GM19351 (cell line): Measurements from ENCODE around the gene HAND1.

Experiments used
- ATAC-seq: cut with Tn5 transposase; IDR thresholded peaks from one replicate; pipeline ENCODE4 v1.9.1; 2021; ENCODE audit warnings: mild to moderate bottlenecking, moderate library complexity; ENCODE audit not compliant: unreplicated experiment

Gene HAND1

DNA sequence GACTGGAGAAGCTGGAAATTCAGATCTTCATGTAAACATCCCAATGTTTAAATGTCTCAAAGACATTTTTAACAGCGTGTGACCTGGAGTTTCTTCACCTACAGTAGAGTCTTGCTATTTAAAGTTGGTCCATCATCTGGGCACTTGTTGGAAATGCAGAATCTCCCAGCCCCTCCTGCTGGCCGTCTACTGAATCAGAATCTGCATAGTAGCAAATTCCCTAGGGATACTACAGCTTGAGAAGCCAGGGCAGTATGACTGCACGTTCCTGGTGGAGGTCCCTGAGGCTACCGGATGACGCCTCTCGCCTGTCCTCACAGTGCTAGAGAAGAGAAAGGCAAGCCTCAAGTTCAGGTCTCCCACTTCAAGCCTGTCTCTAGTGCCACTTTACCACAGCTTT is 16.5 kb downstream of the HAND1 start:
- ATAC-seq: no peak

DNA sequence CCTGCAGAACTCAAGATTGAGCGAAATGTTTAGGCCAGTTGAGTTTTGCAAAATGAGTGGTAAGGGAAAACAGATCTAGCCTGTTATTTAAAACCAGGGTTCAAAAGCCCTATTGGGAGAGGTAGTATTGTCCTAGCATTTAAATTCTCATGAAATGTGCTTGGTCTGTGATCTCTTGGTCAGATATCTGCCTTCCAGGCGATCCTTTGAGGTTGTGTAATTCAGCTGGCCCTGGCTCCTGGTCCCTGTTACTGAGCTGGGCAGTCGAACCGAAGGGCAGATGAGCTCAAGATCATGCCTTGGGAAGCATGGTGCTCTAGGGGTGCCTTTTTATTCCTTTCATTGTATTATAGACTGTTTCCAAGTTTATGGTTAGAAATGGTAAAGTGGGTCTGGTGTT is 17.9 kb downstream of the HAND1 start:
- no peak for ATAC-seq

DNA sequence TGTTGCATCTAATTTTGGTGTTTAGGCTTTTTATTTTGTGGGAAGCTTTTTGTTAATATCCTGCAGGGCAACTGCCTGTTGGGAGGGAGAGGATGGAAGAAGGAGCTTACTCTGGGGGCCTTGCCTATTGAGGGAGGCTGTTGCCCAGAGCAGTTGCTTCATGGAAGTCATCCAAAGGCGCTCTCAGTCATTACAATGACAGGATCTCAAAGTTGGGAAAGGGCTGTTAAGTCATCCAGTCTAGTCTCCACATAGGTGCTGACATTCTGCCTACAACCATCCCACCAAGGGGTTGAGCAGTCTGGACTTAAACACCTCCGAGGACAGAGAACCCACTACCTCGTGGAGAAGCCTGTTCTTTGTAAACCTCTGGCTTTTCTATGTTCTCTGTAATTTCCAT is 19.0 kb downstream of the HAND1 start:
- no peak for ATAC-seq

DNA sequence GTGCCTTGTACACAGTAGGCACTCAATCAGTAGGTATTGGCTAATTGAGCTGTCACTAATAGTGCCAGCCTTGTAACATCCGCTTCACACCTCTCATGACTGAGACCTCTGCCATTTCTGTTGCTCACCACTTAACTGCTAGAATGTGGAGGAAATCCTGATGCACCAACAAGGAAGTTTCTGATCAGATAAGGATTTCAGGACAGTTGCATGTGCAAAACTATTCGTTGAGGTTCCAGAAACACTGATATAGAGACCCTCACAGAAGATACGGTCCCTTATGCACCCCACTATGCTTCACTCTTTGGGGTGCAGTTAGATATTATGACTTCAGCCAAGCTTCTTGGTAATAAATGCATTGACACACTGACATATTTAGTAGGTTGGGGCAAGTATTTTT is 21.5 kb downstream of the HAND1 start:
- no peak for ATAC-seq

DNA sequence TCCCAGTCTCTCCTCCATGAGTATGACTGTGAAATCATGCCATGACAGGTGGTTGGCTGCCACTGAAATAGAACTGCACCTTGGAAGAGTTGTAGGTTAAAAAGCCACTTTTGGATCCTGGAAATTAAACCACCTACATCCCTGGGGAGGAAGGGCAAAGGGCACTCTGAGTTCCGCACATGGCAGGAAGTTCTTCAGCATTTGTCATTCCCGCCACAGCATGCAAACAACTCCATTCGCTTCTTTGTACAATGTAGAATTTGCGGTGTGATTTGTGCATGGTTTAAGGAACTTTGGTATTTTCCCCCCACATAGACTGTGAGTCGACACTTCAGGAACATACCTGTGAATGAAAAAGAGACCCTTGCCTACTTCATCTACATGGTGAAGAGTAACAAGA is 22.4 kb downstream of the HAND1 start:
- no peak for ATAC-seq

DNA sequence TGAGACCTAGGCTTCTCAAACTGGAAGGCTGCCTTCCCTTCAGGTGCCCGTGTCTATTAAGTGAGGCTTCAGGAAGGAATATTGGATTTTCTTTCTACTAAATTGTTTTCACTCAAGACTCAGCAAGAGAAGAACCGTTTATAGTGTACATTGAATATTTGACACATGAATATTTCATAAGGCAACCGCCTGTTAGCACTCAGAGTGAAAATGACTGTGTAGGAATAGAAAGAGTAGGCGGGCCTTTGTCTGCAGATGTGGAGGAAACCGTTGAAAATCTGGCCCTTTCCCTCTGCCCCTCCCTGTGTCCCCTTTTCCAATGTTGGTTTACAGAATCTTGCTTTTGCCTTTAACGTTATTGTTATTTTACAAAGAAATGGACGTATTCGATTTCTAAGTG is 26.1 kb downstream of the HAND1 start:
- ATAC-seq: no peak

DNA sequence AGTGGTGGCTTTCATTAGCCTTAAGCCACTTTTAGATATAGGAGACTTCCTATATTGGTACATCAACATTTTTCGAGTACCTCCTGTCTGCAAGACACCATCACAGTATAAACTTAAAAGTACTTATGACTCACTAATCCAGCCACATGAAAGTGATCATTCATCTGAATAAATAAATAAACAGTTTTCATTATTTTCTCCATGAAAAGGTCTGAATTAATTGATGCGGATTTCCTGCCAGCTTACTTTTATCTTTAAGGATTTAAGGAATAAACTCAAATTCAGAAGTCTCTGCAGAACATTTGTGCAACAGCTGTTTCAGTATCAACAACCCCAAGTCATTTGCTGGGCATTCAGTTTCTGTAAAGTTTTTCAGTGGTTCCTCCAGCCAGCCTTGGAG is 28.2 kb downstream of the HAND1 start:
- no peak for ATAC-seq

DNA sequence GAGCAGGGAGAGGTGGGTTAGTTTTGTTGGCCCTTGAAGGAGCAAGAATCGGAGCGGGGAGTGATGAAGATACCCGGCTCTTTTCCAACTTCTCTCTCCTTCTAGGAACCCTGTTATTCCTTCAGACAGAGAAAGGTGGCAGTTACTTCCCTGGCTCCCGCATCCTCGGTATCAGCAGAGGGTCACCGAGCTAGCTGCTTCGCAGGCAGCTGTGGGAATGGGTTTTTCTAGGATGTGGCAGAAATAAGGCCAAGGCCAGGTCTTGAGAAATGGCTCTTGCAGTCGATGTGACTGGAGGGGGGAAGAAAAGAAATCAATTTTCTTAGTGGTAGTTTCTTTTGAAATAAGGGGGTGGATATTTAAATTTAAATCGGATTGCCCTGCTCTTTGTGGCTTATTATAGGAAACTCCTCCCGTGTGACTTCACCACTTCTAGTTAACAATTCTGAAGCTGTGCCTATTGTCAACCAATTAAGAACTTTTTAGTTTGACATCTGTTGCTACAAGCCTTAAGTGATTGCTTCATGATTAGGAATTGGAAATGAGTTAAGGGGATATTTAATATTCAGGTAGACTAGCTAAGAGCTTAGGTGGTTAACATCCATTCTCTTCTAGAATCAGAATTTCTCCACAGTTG is 30.8 kb downstream of the HAND1 start:
- no peak for ATAC-seq

DNA sequence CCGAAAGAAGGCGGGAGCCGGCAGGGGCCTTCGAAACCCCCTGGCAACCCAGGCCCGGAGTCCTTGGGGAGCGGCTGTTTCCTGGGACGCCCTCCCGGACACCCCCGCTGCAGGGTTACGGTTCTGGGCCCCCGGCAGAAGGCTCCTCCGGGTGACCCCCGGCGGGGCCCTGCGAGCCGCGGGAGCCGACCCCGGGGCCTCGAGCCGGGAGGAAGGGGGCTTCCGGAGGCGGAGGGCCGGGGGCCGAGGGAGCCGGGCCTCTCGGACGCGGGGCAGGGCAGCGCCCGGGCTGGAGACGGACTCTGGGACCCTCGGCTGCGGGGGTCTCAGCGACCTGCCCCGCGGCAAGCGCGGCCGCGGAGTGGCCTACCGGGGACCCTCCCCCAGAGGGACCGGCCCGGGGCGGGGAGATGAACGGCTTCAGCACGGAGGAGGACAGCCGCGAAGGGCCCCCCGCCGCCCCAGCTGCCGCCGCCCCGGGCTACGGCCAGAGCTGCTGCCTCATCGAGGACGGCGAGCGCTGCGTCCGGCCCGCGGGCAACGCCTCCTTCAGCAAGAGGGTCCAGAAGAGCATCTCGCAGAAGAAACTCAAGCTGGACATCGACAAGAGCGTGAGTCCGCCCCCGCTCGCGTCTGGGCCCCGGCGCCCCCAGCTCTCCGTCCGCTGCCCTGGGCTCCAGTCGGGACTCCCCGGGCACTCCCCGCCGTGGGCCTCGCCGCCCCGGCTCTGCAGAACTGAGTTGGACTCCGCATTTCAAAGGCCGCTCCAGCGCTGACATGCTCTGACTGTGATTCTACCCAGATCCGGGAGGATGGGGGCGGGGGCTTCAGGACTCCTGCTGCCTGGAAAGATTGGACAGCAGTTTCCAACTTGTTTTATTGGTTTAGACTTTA is 31.6 kb downstream of the HAND1 start:
- peak; percentile 22 for ATAC-seq

DNA sequence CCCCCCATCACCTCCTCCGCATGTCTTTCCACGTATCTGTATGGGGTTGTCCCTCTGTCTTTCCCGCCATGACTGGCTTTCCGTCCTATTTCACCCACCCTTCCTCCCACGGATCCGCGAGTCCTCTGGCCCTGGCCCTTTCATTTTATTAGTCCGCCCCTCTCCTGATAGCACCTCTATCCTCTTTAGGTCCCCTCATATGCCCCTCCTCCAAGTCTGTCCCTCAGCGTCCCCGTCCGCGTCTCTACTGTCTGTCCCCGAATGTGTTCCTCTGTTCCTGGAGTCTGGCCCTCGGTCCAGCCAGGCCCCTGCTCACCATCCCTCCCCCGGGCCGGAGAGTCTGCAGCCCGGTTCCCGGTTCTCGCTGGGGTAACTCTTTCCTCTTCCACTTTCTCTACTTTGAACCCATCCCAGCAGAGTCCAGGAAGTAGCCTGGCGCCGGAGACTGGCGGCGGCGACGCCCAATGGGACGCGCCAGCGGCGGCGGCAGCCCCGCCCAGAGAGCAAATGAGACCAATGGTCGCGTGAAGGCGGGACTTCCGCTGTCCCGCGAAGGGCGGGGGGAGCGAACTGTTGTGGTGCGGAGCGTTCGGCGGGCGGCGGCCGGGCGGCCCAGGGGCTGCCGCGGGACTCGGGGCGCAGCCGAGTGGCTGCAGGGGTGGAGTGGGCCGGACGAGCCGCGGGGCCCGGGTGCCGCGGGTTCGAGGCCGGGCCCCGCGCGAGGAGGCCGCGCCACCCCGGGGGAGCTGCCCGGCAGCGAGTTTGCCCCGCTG is 32.4 kb downstream of the HAND1 start, which contains the start of gene SAP30L:
Gene SAP30L (plus strand): TSS at position 576 of the 773 bp plus-strand sequence. CDS start 608 bp downstream, outside the sequence.
- peak; percentile 85 for ATAC-seq

DNA sequence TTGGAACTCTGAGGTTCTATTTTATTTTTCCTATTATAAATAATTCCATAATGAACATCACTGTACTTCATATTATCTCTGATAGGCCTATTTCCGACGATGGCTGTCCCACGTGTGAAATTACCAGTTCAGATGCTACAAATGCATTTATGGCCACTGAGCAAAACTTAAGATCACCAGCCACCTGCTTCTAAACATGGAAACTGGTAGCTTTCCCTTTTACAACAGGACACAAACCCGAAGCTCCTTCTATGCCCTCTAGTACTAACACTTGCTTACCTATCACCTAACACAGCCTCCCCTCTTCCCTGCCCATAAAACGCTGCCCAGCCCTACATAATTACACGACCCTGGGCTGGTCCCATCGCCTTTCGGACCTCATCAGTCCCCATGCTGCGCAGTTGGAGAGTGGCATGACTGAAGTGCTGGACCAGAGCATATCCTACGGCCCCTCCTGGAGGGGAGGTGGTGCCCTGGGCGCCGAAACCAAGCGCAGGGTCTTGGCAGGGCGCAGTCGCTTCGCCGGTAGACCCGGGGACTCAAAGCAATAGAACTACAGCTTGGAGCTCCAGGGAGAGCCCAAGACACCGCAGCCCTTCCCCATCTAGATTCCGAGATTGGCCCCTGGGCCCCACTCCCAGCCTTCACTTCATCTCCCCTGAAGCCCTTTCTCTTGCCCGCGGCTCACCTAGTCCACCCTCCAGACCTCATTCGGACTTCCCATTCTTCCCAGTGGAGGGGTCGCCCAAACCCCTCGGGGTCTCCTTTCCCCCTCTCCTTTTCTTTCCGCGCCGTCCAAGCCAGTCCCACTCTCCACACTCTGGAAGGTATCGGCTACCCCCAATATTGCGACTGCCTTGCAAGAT is 33.2 kb downstream of the HAND1 start:
- peak; percentile 17 for ATAC-seq

DNA sequence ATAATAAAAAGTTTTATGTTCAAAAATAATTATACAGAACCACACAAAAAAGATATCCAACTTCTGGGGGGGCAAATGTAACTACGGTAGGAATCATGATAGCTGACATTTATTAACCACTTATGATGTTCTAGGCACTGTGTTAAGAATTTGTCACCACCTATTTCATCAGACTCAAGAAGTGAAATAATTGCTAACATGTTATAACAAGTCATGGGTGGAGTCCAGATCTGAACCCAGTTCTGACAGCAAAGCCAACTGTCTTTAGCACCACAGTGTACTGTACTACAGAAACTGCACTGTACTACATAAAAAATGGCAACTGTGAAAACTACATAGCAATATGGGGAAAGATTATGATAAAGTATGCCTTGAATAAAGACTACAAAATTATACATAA is 35.2 kb downstream of the HAND1 start:
- ATAC-seq: no peak

DNA sequence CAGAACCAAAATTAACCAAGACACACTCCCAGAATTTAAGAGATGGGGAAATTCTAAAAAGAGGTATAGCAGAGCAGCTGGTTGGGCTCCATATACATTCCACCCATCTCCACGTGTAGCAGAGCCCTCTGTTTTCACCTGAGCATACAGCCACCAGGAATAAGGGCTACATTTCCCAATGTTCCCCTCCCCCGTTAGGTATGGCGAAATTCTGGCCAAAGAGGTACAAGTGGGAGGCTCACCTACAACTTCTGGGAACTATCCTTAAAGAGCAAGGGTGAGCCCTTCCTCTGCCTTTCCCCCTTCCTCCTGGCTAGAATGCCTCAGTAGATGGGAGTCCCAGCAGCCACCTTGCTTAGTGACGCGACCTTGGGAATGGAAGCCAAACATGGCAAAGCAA is 37.5 kb downstream of the HAND1 start:
- ATAC-seq: no peak

DNA sequence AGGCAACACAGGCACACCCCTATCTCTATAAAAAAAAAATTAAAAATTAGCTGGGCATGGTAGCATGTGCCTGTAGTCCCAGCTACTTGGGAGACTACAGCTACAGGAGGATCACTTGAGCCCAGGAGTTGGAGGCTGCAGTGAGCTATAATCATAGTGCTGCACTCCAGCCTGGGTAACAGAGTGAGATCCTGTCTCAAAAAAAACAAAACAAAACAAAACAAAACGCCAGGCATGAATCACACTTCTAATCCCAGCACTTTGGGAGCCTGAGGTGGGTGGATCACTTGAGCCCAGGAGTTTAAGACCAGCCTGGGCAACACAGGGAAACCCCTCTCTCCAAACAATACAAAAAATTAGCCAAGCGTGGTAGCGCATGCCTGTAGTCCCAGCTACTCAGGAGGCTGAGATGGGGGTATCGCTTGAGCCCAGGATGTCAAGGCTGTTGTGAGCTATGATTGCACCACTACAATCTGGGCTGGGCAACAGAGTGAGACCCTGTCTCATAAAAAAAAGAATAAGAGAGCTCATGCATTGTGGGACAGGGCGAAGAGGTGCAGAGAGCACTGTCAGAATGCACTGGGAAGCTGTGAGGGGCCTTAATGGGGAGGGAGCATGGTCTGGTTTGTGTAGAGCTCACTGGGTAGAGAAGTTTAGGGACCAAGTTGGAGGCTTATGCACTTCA is 40.6 kb downstream of the HAND1 start:
- no peak for ATAC-seq

DNA sequence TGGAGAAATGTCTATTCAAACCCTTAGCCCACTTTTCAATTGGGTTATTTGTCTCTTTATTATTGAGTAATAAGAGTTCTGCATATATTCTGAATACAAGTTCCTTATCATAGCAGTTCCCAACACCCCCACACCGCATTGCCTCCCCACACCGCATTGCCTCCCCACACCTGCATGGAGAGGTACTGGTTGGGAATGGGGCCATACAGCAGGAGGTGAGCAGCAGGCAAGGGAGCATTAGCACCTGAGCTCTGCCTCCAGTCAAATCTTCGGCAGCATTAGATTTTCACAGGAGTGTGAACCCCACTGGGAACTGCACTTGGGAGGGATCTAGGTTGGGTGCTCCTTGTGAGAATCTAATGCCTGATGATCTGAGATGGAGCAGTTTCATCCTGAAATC is 42.8 kb downstream of the HAND1 start:
- no peak for ATAC-seq

DNA sequence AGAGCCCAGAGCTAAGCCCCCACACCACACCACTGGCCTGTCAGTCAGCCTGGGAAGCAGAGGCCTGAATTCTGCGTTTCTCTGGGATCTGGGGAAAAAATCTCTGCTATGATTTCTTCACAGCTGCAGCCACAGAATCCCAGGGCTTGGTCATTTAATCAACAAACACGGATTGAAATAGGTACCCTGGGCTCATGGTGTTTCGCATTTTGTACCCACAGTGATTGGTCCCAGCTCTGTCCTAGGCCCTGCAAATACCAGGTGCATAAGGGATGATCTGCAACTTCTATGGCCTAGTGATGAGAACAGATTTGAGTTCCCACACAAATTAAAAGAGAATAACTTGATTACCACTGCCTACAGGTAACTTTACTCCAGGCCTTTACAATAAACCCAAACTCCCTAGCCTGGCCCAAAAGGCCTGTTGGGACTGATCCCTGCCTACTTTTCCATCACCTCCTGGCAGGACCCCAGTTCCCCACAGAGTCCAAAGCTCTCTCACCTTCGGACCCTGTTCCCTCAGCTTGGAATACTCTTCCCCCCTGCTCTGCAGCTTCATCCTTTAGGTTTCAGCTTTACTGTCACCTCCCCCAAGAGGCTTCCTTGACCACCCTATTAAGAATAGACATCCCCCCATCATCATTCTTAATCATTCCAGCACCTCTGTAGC is 46.9 kb downstream of the HAND1 start:
- ATAC-seq: no peak

DNA sequence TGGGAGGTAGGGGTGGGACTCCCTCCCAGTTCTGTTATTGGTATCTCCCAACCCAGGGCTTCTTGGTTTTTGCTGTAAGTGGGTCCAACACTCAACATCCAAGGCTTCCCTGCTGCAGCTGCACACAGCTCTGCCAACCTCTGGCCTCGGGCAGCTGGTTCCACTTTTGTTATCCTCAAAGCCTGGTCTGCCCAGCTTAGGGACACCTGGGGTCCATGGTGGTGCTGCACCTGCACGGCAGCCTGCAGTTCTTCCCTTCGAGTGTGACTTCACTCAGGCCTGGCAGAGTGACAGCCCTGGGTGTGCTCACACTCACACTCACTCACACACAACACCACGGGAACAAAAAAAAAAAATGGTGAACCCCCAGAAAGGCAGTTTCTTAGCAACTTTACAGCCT is 47.6 kb downstream of the HAND1 start:
- no peak for ATAC-seq

DNA sequence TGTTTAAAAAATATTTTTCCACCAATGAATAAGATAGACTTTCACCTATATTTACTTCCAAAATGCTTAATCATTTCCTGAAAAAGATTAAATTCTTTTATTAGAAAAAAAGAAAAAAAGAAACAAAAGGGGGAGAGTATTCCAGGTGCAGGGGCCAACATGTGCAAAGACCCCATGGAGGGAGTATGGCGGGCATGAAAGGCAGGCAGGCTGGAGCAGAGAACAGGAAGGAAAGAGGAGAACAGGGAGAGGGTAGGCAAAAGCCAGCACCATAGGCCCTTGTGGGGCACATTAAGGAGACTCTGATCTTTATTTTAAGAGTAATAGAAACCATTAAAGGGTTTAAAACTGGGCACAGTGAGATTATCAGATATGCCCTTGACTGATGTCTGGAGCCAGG is 48.7 kb downstream of the HAND1 start:
- ATAC-seq: no peak

DNA sequence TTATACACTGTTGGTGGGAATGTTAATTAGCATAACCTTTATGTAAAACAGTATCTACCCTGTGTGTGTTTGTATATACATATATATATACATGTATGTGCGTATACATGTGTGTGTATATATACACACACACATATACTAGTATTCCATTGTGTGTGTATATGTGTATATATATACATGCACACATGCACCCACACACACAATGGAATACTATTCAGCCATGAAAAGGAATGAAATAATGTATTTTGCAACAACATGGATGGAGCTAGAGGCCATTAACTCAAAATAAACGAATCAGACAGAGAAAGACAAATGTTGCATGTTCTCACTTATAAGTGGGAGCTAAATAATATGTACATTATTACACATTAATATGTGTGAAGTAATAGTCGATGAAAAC is 49.8 kb downstream of the HAND1 start:
- no peak for ATAC-seq
